Smooth muscle cell (in vitro differentiated cells): ENCODE data around the gene CENPS. TPM values are rescaled to one million over a fixed set of nuclear protein-coding genes. Genes with fewer than 3 reads are reported as not detected.

Experiments used
- DNase-seq: peaks from one replicate; lab custom pipeline; 2025; ENCODE audit not compliant: unreplicated experiment; lab: John Stamatoyannopoulos, UW
- H2AFZ ChIP-seq: fragments of 200-600 bp; sonication (generic); 2 replicates; pipeline ENCODE4 v1.6.0; 2016; ENCODE audit warnings: antibody characterized with exemption, low read depth, mild to moderate bottlenecking
- H3F3A ChIP-seq: fragments of 200-600 bp; sonication (generic); 2 replicates; pipeline ENCODE4 v1.6.0; 2017; ENCODE audit warnings: antibody characterized with exemption, low read depth
- H3K27ac ChIP-seq: fragments of 200-600 bp; sonication (generic); 2 replicates; pipeline ENCODE4 v1.5.1; 2016; ENCODE audit warnings: low read depth, mild to moderate bottlenecking
- H3K27me3 ChIP-seq: fragments of 200-600 bp; sonication (generic); 2 replicates; pipeline ENCODE4 v1.6.1; 2016; ENCODE audit warnings: low read depth, mild to moderate bottlenecking
- H3K36me3 ChIP-seq: fragments of 200-600 bp; sonication (generic); 2 replicates; pipeline ENCODE4 v1.5.1; 2016; ENCODE audit warnings: low read depth
- H3K4me1 ChIP-seq: fragments of 200-600 bp; sonication (generic); 2 replicates; pipeline ENCODE4 v1.5.1; 2016; ENCODE audit warnings: low read depth
- H3K4me2 ChIP-seq: fragments of 200-600 bp; sonication (generic); 2 replicates; pipeline ENCODE4 v1.6.0; 2016; ENCODE audit warnings: mild to moderate bottlenecking
- H3K4me3 ChIP-seq: fragments of 200-600 bp; sonication (generic); 2 replicates; pipeline ENCODE4 v1.5.1; 2016; ENCODE audit warnings: mild to moderate bottlenecking
- H3K79me2 ChIP-seq: fragments of 200-600 bp; sonication (generic); 2 replicates; pipeline ENCODE4 v1.6.0; 2016; ENCODE audit warnings: low read depth, mild to moderate bottlenecking
- H3K9ac ChIP-seq: fragments of 200-600 bp; sonication (generic); 2 replicates; pipeline ENCODE4 v1.6.0; 2016; ENCODE audit warnings: low read depth
- H3K9me3 ChIP-seq: fragments of 200-600 bp; sonication (generic); replicated peaks from 2 replicates; pipeline ENCODE4 v1.5.1; 2016; ENCODE audit warnings: low read depth
- H4K20me1 ChIP-seq: fragments of 200-600 bp; sonication (generic); 2 replicates; pipeline ENCODE4 v1.6.0; 2016; ENCODE audit warnings: low read depth
- WGBS: methylation state at CpG from one replicate; pipeline ENCODE4 v1.1.7; 2016; ENCODE audit warnings: low lambda C conversion rate; 5-methylcytosine and 5-hydroxymethylcytosine counted together
- polyA plus RNA-seq: library from polyadenylated mRNA; unstranded; fragments of >200 nt; fragmentation: Nextera tagmentation; extraction: Ambion mirVana; gene quantifications from 2 replicates; pipeline ENCODE4 v1.2.1, GENCODE V29; 2016
- total RNA-seq: library from RNA; depleted of rRNA; stranded (reverse); fragments of >200 nt; gene quantifications from 2 replicates; pipeline ENCODE4 v1.2.3, GENCODE V29; 2014
- TF ChIP-seq, protein P1 (sequence below): fragments of 200-600 bp; sonication (generic); IDR thresholded peaks from 2 replicates; pipeline ENCODE4 v1.5.1; 2017; ENCODE audit warnings: borderline replicate concordance, mild to moderate bottlenecking, antibody characterized with exemption; ENCODE audit not compliant: insufficient read depth, poor library complexity, severe bottlenecking

Gene CENPS
- total and polyA plus RNA-seq, 2 experiments from 2014 or later: 7.6 to 16.3 TPM

DNA sequence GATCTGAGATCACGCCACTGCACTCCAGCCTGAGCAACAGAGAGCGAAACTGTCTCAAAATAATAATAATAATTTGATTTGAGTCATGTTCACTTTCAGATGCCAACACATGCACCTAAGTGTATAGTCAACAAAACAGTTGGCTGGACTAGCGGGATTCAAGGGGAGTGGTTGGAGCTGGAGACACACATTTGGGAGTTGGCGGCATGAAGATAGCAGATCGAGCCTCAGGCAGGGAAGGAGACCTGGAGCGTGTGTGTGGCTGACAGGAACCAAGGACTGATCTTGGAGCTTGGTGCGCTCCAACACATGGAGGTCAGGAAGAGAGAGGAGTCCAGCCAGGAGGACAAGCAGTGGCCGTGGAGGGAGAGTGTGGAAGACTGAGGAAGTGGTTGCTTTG, 46.0 kb upstream of the CENPS start:
- Histone ChIP-seq H3K4me2 (no peak overlapping the region), H3K79me2 (no peaks in the 10 kb centered on the region), H2AFZ (no peak overlapping the region), H3K27me3 (no peaks in the 10 kb centered on the region), H4K20me1 (no peaks in the 10 kb centered on the region), H3K27ac (no peak overlapping the region), H3F3A (peaks cover 12% of the 10 kb centered on the region), H3K9ac (no peak overlapping the region), H3K9me3 (no peaks in the 10 kb centered on the region), H3K4me1 (peaks cover 13% of the 10 kb centered on the region), H3K4me3 (no peak overlapping the region), H3K36me3 (no peaks in the 10 kb centered on the region)
- DNase-seq: no peak
- 97% methylated on average over 8 of the region's 8 CpGs for WGBS
- TF ChIP-seq, protein P1, sequence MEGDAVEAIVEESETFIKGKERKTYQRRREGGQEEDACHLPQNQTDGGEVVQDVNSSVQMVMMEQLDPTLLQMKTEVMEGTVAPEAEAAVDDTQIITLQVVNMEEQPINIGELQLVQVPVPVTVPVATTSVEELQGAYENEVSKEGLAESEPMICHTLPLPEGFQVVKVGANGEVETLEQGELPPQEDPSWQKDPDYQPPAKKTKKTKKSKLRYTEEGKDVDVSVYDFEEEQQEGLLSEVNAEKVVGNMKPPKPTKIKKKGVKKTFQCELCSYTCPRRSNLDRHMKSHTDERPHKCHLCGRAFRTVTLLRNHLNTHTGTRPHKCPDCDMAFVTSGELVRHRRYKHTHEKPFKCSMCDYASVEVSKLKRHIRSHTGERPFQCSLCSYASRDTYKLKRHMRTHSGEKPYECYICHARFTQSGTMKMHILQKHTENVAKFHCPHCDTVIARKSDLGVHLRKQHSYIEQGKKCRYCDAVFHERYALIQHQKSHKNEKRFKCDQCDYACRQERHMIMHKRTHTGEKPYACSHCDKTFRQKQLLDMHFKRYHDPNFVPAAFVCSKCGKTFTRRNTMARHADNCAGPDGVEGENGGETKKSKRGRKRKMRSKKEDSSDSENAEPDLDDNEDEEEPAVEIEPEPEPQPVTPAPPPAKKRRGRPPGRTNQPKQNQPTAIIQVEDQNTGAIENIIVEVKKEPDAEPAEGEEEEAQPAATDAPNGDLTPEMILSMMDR: no peak

- Histone ChIP-seq H3K9me3 (no peaks in the 10 kb centered on the region), H3K27ac (peak overlapping the region; percentile 74), H3F3A (peaks cover 12% of the 10 kb centered on the region), H3K4me2 (peak overlapping the region; percentile 78), H3K4me1 (peaks cover 13% of the 10 kb centered on the region), H3K79me2 (no peaks in the 10 kb centered on the region), H3K27me3 (no peaks in the 10 kb centered on the region), H3K9ac (peak overlapping the region; percentile 38), H3K4me3 (peak overlapping the region; percentile 12), H3K36me3 (no peaks in the 10 kb centered on the region), H2AFZ (no peak overlapping the region), H4K20me1 (no peaks in the 10 kb centered on the region)
- WGBS: 70% methylated on average over 12 of the region's 12 CpGs
- DNase-seq: no peak
- TF ChIP-seq, protein P1: no peak
Observed at GRCh38 chr1:10386761-10387676, 43.2 kb upstream of the CENPS start.

- H2AFZ ChIP-seq: no peak overlapping the region
- H3F3A ChIP-seq: peaks cover 12% of the 10 kb centered on the region
- no peaks in the 10 kb centered on the region for H3K9me3 ChIP-seq
- H3K36me3 ChIP-seq: no peaks in the 10 kb centered on the region
- peak overlapping the region; percentile 38 for H3K9ac ChIP-seq
- H4K20me1 ChIP-seq: no peaks in the 10 kb centered on the region
- no peak for DNase-seq
- no peaks in the 10 kb centered on the region for H3K27me3 ChIP-seq
- TF ChIP-seq, protein P1: no peak
- H3K4me3 ChIP-seq: peak overlapping the region; percentile 12
- peak overlapping the region; percentile 78 for H3K4me2 ChIP-seq
- no peaks in the 10 kb centered on the region for H3K79me2 ChIP-seq
- 17% methylated on average over 3 of the region's 3 CpGs for WGBS
- H3K4me1 ChIP-seq: peaks cover 13% of the 10 kb centered on the region
- H3K27ac ChIP-seq: peak overlapping the region; percentile 74
Observed at GRCh38 chr1:10387677-10388386, 42.4 kb upstream of the CENPS start.
